ENCODE results near the gene CERS6. TPM values are rescaled to one million over a fixed set of nuclear protein-coding genes. Genes with fewer than 3 reads are reported as not detected.

CERS6 gene
- total RNA-seq, 1 donor from 2014 or later: 23.6 TPM

- DNase-seq (ENCODE audit: low read depth in 2 of 2): no peak
Measured at GRCh38 chr2:168821992-168822391, 365.9 kb downstream of the CERS6 start.

Other genes starting within 250 kb of the CERS6 start
- 1.5 and 2.8 TPM in 2 replicates for gene STK39, start 208.7 kb upstream of the CERS6 start, total RNA-seq